ENCODE data around the gene IFT80. TPM values are rescaled to one million over a fixed set of nuclear protein-coding genes. Genes with fewer than 3 reads are reported as not detected.

IFT80 gene
- total and polyA plus RNA-seq, 2 donors (not counting 1 experiment from before 2014, with no cell fraction given) = 17.7 to 44.1 TPM

GRCh38 chr3:160279657-160280056, 119.4 kb downstream of the IFT80 start:
- H3K4me2 ChIP-seq (replicated peaks; ENCODE audit: low read depth, low read length, poor library complexity, severe bottlenecking) = no peak overlapping the region
- no peak for TF ChIP-seq CTCF (IDR thresholded peaks at IDR 0.05)
- TF ChIP-seq EZH2 (IDR thresholded peaks at IDR 0.05; ENCODE audit: borderline replicate concordance, insufficient read depth, low read depth, low read length, poor library complexity, severe bottlenecking) = no peak
- no peak overlapping the region for H3K9ac ChIP-seq (ENCODE audit: low read length)
- H3K4me1 Mint-ChIP-seq = no peaks in the 10 kb centered on the region
- no peak overlapping the region for H3K27ac Mint-ChIP-seq
- no CpG with 5 or more reads among the region's 2 CpGs for WGBS (ENCODE audit: insufficient coverage)
- H3K27me3 Mint-ChIP-seq = no peaks in the 10 kb centered on the region
- H3K79me2 ChIP-seq (ENCODE audit: control insufficient read depth, insufficient read depth, low read length) = no peaks in the 10 kb centered on the region
- ChIA-PET CTCF (interaction anchor here (0.6 kb wide), 1 partner anchor 965 kb away, joined by 3 read pairs; no protein-coding TSS in a partner anchor), POLR2A (no interaction called here)
- intact Hi-C loops (cut with micrococcal nuclease) = no loop called here
- no peaks in the 10 kb centered on the region for H3K4me1 ChIP-seq (ENCODE audit: control insufficient read depth in 2 of 2, insufficient read depth in 2 of 2, low read length in 2 of 2)
- no peaks in the 10 kb centered on the region for H3K9me3 Mint-ChIP-seq (ENCODE audit: insufficient read depth)
- no peak overlapping the region for H3K4me3 Mint-ChIP-seq
- no peaks in the 10 kb centered on the region for H4K20me1 ChIP-seq (ENCODE audit: control insufficient read depth, insufficient read depth, low read length, poor library complexity, severe bottlenecking)
- no peak overlapping the region for H2AFZ ChIP-seq (ENCODE audit: insufficient read depth, low read depth, low read length, poor library complexity, severe bottlenecking)
- ATAC-seq (ENCODE audit: low read depth) (no peak), DNase-seq (no peak)
- H3K36me3 ChIP-seq (replicated peaks in 1 of 2; ENCODE audit: control extremely low read depth in 1 of 2, control insufficient read depth in 1 of 2, extremely low read depth in 1 of 2, insufficient read depth in 2 of 2, low read length in 1 of 2) = peaks cover 2 to 10% of the 10 kb centered on the region in 2 experiments
- H3K9me3 ChIP-seq (ENCODE audit: control extremely low read depth in 1 of 3, control insufficient read depth in 2 of 3, insufficient read depth in 1 of 3, low read length in 2 of 3) = no peaks in the 10 kb centered on the region
- H3K27me3 ChIP-seq (replicated peaks in 1 of 4; ENCODE audit: control extremely low read depth in 1 of 4, control insufficient read depth in 3 of 4, insufficient read depth in 4 of 4, low read length in 3 of 4) = no peaks in the 10 kb centered on the region
- no peak overlapping the region for H3K27ac ChIP-seq (ENCODE audit: low read length in 2 of 2)
- H3K4me3 ChIP-seq (ENCODE audit: control extremely low read depth in 1 of 5, extremely low read depth in 1 of 5, insufficient read depth in 1 of 5, low read depth in 2 of 5, low read length in 4 of 5) = no peak overlapping the region

- H3K4me3 ChIP-seq (ENCODE audit: control extremely low read depth in 1 of 5, extremely low read depth in 1 of 5, insufficient read depth in 1 of 5, low read depth in 2 of 5, low read length in 4 of 5) = no peak overlapping the region
- Mint-ChIP-seq H3K9me3 (ENCODE audit: insufficient read depth) (no peaks in the 10 kb centered on the region), H3K27ac (no peak overlapping the region), H3K4me3 (no peak overlapping the region), H3K27me3 (no peaks in the 10 kb centered on the region), H3K4me1 (no peaks in the 10 kb centered on the region)
- intact Hi-C loops (cut with micrococcal nuclease) = no loop called here
- no peak overlapping the region for H3K27ac ChIP-seq (ENCODE audit: low read length in 2 of 2)
- no peaks in the 10 kb centered on the region for H3K9me3 ChIP-seq (ENCODE audit: control extremely low read depth in 1 of 3, control insufficient read depth in 2 of 3, insufficient read depth in 1 of 3, low read length in 2 of 3)
- H4K20me1 ChIP-seq (ENCODE audit: control insufficient read depth, insufficient read depth, low read length, poor library complexity, severe bottlenecking) = no peaks in the 10 kb centered on the region
- ChIA-PET CTCF (no interaction called here), POLR2A (no interaction called here)
- DNase-seq (no peak), ATAC-seq (ENCODE audit: low read depth) (no peak)
- WGBS (ENCODE audit: insufficient coverage) = 100% methylated on average over 1 of the region's 3 CpGs
- no peaks in the 10 kb centered on the region for H3K79me2 ChIP-seq (ENCODE audit: control insufficient read depth, insufficient read depth, low read length)
- peaks cover 2 to 10% of the 10 kb centered on the region in 2 experiments for H3K36me3 ChIP-seq (replicated peaks in 1 of 2; ENCODE audit: control extremely low read depth in 1 of 2, control insufficient read depth in 1 of 2, extremely low read depth in 1 of 2, insufficient read depth in 2 of 2, low read length in 1 of 2)
- H3K27me3 ChIP-seq (replicated peaks in 1 of 4; ENCODE audit: control extremely low read depth in 1 of 4, control insufficient read depth in 3 of 4, insufficient read depth in 4 of 4, low read length in 3 of 4) = no peaks in the 10 kb centered on the region
- no peaks in the 10 kb centered on the region for H3K4me1 ChIP-seq (ENCODE audit: control insufficient read depth in 2 of 2, insufficient read depth in 2 of 2, low read length in 2 of 2)
- TF ChIP-seq EZH2 (IDR thresholded peaks at IDR 0.05; ENCODE audit: borderline replicate concordance, insufficient read depth, low read depth, low read length, poor library complexity, severe bottlenecking) = no peak
- TF ChIP-seq CTCF (IDR thresholded peaks at IDR 0.05) = no peak
- H3K9ac ChIP-seq (ENCODE audit: low read length) = no peak overlapping the region
- H2AFZ ChIP-seq (ENCODE audit: insufficient read depth, low read depth, low read length, poor library complexity, severe bottlenecking) = no peak overlapping the region
- H3K4me2 ChIP-seq (replicated peaks; ENCODE audit: low read depth, low read length, poor library complexity, severe bottlenecking) = no peak overlapping the region
Observed at GRCh38 chr3:160278210-160278609, 120.8 kb downstream of the IFT80 start.
